ENCODE measurements around the gene VSTM2B.

The VSTM2B gene

DNA sequence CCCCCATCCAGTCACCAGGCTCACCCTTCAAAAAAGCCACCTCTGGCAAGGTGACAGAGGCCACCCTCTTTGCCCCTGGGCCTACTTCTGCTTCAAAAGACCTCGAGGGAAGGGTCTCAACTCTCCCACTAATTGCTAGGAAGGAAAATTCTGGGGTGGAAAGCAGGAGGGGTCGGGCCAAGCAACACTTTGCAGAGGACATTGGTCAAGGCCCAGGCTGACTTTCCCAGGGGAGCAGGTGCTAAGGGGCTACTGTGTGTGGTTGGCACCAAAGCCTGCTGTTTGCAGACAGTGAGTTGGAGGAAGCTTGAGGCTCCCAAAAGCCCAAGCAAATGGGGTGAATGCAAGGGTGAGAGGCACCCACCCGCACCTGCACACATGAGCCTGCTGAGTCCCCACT is 28.6 kb upstream of the VSTM2B start:
- no peak for DNase-seq

DNA sequence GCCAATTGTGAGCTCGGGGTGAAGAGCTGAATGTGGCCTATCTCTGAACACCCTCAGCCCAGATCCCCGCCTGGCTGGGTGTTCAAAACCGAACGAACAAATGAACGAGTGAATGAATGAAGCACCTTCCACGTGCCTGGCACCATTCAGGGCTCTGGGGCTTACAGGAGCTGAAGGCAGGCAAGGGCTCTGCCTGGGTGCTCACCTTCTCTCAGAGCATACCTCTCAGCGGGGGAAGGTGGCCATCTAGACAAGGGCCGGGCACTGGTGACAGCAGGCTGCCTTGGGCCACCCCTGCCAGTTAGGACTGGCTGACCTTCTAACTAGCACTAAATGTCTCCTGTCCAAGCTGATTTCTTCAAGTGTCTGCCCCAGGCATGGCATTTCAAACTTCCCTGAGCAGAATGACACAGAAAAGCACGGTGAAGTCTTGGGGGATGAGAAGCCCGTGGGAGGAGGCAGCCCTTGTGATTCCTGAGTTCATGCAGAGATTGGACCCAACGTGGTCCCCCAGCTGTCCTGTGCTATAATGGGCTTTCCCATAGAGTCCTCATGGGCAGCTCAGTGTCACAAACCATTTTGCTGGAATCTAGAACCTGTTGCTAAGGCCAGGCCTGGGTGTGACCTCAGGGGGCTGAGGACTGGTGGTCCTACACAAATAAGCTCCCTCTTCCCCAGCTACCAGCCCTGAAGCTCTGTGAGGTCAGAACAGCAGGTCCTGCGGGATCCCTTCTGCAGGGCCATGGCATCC is 27.9 kb upstream of the VSTM2B start:
- no peak for DNase-seq

DNA sequence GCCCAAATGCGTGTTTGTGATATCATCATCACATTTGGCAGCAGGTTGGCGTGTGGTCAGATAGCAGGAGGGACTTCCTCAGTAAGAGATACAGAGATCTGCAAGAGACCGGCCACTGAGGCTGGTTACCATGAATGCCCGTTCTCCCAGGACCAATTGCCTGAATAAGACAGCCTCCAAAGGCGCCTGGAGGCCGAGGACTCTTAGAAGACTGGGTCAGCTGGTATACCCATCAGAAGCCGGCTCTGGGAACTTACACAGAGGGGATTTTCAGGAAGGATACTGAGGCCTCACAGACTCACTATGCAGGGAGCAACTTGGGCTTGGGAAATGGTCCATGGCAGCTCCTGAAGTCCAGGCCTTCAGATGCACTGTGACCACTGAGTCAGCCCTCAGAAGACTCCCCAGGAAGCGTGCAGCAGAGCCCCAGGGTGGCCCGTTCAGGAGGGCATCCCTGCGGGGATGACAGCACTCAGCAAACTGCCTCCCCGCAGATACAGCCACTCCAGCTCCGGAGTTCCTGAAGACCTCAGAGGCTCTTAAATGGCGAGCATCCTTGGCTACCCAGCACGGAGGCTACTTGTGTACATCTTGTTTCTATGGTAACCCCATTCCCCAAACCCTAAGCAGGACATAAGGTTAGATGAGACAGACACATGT is 26.4 kb upstream of the VSTM2B start:
- no peak for DNase-seq

DNA sequence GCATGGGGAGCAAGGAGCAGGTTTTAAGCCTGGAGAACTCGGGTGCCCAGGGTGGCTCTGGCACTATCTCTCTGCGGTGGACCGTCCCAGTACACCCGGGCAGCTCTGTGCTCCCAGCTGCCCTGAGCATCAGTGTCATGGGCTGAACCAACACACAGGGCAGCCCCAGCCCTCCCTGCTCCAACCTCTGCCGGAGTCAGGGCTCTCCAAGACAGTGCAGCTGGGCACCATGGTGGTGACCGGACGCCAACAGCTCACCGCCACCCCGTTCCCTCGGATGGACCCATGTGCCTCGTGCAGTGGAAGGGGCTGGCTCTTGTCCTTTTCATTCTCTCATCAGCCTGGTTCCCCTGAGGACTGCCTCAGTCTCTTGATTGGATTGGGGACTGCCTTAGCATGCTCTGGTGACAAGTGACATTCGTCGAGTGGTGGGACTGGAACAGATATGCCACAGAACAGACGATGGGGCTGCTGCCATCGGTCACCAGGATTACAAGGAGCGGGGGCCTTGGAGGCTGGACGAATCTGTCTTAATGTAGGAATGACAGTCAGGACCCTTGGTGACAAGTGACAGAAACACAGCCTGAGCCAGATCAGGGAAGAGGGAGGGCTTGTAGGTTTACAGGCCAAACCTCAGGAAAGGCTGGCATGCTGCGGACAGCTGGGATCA is 25.7 kb upstream of the VSTM2B start:
- DNase-seq: no peak

DNA sequence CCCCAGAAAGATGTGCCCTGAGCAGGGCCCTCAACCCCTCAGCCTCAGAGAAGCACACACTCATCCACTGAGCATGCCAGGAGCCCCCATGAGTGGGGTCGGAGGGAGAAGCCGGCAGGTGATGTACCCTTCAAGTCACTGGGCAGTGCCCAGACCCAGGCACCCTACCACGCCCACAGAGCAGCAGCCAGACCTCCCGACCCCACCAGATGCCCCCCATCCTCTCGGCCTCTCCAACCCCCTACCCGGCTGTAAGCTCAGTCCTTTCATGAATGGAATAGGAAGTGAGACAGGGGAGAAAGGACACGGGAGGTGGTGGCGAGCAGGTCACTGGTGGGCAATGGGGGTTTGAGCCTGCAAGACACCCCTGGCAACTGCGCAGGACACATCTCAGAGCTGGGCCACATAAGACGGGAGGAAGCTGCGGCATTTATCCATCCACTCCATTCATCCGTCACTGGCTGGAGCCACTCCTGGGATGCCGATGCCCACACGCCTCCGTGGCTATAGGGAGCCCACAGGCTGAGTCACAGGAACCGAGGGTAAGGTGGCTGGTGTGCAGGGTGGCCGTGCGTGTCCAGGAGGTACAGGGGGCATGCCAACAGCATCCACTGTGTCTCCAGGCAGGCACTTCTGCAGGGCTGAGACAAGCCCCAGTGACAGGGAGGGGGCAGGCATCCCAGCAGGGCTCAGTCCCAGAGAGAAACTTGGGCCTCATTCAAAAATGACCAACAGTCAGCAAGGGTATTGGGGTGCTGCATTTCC is 23.8 kb upstream of the VSTM2B start:
- DNase-seq: no peak

DNA sequence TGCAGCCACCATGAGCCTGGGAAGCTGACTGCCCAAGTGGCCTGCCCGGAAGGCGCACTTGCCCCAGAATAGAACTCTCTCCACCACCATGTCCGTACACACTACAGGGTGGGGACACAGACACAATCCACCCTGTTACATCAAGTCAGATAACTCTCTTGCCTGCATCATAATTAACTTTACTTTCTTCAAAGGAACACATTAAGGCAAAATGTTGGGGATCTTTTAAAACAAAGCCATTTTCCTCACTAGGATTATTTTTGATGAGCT is 23.3 kb upstream of the VSTM2B start:
- no peak for DNase-seq

DNA sequence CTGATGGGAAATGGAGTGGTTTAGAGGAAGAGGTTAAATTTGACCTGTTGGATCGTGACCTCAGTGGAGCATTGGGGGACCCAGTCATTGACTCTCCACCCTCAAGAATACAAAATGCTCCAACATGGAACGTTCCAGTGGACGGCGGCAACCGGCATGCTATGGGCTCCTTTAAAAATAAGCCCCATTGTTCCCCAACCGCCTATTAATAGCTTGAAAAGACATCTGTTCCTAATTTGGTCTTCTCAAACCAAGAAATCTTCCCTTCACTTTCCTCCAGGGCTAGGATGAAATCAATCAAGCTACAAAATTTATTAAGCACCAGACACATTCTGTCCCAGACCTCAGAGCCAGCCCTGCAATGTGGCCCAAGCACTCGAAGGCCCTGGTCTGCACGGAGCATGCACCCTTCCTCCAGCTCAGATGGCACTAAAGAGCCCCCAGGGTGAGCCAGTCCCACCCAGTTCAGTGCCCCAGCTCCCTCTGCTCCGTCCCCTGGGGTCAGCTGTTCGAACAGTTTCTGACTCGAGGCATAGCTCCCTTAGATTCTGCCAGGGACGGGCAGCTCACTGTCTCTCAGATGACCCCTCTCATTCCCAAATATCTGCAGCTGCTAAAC is 22.5 kb upstream of the VSTM2B start:
- DNase-seq: no peak

DNA sequence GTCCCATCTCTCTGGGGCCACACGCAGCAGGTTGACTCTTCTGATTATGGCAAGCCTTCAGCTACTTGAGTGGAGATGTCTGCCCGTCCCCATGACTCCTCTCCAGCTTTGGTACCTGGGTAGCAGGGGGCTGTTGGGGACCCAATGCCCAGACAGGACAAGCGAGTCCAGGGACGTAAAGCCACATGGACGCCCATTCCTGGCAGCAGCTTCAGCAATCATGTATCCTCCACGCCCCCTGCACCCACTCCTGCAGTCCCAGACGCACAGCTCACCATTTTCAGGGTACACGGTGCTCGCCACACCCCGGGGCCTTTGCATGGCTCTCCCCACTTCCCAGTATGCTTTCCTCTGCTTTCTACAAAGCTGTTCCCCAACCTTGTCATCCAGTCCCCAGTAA is 22.0 kb upstream of the VSTM2B start:
- DNase-seq: no peak

DNA sequence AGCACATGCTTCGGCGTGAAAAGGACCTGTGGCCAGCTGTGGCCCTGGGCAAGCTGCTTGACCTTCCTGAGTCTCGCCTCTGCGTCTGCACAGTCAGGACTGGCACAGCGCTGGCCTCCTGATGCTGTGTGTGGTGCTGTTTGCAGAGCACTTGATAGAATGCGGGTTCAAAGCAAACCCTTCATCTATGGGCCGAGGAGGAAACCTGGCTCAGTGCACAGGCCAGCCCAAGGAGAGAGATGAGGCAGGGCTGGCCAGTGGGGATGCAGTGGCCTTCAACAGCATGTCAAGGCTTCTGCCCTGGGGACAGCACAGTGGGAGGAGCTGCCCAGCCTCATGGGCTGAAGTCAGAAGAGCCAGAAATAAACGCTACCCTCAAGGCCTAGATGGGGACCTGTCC is 21.3 kb upstream of the VSTM2B start:
- DNase-seq: no peak

DNA sequence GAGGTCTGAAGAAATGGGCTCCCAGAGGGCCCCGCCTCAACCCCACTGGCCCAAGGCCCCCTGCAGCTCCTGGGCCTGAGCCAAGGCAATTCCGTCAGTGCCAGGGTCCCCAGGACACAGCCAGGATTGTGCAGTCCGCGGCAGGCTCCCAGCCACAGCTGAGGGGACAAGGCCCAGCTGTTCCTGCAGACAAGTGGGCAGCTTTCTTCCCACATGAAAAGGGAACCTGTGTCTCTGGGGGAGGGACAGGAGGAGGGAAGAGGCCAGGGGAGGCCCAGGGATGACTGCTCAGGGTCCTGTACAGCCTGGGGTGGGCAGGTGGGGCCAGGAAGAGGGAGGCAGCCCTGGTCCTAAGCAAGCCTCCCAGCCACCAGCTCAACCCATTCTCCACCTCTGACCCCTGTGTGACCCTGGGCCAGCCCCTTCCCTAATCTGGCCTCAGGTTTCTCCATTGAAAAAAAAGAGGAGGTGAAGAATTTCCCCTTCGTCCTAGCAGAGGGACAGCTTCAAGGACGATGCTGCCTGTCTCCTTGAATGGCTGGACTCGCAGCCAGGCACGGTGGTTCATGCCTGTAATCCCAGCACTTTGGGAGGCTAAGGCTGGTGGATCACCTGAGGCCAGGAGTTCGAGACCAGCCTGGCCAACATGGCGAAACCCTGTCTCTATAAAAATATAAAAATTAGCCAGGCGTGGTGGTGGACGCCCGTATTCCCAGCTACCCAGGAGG is 20.5 kb upstream of the VSTM2B start:
- DNase-seq: no peak

DNA sequence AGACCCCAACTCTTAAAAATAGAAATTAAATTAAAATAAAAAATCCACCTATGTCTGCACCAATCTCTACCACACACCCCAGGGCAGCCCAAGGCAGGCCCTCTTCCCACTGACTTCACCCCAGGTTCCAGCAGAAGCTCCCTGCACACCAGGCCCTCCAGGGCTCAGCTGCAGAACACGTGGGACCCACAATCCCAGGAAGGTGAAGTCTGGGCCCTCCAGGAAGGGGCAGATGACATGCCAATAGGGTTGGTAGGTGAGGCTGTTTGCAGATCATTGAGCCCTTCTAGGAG is 19.2 kb upstream of the VSTM2B start:
- no peak for DNase-seq

DNA sequence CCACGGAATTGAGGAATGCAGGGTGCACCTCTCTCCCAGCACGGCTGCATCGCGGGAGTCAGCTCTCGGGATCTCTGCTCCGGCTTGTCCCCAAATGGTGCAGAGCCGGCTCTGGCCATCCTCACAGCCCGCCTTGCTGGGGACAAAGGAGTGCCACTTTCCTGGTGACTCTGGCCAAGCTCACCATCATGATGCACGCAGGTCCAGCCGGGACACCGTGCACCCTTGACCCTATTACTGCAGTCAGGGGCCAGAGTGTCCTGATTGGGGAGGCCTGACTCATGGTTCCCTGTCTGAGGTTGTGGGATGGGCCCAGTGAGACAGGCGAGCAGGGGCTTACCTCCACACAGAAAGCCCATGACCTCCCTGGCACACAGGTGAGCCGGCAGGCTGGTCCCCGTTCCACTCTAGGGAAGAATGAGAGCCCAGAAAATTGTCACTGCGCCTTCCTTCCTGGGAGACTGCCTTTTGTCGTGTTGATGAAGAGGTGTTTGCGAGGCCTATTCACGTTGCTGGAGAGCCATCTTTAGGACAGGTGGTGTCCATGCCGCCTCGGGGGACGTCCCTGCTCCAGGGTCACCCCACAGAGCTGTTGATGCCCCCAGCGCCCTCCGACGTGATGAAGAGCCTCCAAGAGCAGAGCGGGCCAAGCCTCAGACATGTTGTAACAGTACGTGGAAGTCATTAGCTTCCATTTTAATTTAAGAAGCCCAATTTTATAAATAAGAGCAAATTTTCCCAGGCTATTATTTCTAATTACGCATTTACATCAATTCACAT is 18.5 kb upstream of the VSTM2B start:
- no peak for DNase-seq

DNA sequence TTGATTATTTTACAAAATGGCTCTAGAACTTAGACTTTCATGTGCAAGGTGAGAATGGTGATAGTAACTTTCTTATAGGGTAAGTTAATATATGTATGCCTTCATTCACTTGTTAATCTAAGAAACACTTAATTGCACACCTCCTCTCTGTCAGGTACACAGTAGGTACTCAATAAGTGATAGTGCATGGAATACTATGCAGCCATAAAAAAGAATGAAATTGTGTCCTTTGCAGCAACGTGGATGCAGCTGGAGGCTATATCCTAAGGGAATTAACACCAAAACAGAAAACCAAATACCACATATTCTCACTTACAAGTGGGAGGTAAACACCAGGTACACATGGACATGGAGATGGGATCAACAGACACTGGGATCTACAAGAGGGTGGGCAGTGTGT is 17.6 kb upstream of the VSTM2B start:
- DNase-seq: no peak

DNA sequence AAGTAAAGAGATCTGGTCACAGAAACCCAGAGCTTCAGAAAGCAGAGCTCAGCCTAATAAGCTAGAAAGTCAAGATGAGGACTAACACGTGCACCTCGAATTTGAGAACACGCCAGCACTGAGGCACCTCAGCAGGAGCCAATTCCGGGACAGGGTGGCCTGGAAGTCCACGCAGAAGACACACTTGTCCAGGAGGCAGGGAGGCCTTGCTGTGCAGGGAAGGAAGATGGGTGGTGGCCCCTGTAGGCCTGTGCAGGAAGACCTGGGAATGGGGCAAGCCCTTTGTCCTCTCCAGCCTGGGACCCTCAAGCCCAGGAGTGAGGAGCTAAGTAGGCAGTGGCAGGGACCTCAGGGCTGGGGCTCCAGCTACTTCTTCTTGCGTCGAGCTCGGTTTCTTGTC is 16.3 kb upstream of the VSTM2B start:
- no peak for DNase-seq

DNA sequence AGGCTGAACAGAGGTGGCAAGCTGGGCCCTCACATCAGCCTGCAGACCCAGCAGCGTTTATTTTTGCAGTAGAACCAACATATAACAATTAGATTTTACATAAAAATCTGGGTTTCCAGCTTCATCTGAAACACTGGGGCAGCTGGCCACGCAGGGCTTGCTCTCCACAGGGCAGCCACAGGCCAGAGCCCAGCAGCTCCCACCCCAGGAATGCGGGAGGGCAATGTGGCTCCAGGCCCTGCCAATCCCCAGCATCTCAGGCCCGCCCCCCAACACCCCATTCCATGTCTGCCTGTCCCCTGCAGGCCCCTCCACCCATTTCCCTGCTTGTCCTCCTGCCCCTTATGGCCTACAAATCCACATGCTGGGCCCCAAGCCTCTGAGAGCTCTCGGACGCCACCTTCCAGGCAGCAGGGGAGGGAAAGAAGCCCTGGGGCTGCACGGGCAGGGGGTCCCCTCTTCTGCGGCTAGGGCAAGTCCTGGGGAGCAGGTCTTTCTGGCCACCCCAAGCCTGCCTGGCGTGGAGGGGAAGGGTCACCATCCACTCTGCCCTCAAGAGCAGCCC is 15.0 kb upstream of the VSTM2B start:
- no peak for DNase-seq

DNA sequence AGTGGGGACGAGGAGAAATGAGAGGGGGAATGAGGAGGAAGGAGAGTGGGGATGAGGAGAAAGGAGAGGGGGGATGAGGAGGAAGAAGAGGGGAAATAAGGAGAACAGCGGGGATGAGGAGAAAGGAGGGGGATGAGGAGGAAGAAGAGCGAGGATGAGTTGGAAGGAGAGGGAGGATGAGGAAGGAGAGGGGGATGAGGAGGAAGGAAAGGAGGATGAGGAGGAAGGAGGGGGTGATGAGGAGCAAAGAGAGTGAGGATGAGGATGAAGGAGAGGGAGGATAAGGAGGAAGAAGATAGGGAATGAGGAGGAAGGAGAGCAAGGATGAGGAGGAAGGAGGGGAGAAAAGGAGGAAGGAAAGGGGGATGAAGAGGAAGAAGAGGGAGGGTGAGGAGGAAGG is 14.0 kb upstream of the VSTM2B start:
- no peak for DNase-seq

DNA sequence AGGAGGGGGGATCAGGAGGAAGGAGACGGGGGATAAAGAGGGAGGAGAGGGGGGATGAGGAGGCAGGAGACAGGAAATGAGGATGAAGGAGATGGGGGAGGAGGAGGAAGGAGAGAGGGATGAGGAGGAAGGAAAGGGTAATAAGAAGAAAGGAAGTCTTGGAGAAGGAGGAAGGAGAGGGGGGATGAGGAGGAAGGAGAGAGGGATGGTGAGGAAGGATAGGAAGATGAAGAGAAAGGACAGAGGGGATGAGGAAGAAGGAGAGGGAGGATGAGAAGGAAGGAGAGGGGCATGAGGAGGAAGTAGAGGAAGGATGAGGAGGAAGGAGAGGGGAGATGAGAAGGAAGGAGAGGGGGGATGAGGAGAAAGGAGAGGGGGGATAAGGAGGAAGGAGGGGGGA is 13.0 kb upstream of the VSTM2B start:
- DNase-seq: no peak

DNA sequence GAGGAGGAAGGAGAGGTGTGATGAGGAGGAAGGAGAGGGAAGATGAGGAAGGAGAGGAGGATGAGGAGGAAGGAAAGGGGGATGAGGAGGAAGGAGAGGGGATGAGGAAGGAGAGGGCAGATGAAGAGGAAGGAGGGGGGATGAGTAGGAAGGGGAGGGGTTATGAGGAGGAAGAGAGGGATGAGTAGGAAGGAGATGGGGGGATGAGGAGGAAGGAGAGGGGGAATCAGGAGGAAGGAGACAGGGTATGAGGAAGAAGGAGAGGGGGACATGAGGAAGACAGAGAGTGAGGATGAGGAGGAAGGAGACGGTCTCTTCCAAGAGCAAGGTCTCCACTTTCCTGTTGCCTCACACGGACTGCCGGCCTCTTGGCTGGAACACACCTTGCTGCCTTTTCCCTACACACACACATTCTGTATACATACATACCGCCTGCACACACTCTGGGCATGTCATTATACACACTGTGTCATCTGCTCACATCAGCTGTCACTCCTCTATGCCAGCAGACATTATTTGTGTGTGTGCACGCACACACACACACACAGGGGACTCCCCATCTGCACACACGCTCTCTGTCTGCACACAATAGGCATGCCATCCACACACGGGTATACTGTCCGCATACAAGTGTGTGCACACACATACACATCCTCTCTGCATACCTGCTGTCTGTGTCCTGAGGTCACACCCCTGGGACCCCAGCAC is 11.1 kb upstream of the VSTM2B start:
- no peak for DNase-seq

DNA sequence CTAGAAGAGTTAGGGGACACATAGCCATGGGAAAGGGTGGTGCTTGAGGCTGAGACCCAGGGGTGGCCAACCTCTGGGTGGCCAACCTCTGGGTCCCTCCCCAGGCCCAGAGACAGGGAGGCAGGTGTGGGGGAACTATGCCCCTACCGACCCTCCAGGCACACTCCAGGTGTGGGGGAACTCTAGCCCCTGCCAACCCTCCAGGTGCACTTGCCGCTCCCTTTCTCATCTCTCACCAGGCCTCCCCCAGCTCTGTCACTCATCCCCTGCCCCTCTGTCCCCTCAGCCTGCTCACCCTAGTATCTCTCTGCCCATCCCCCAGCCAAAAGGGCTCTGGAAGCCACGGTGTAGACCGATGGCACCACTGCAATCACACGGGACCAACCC is 10.6 kb upstream of the VSTM2B start:
- no peak for DNase-seq

DNA sequence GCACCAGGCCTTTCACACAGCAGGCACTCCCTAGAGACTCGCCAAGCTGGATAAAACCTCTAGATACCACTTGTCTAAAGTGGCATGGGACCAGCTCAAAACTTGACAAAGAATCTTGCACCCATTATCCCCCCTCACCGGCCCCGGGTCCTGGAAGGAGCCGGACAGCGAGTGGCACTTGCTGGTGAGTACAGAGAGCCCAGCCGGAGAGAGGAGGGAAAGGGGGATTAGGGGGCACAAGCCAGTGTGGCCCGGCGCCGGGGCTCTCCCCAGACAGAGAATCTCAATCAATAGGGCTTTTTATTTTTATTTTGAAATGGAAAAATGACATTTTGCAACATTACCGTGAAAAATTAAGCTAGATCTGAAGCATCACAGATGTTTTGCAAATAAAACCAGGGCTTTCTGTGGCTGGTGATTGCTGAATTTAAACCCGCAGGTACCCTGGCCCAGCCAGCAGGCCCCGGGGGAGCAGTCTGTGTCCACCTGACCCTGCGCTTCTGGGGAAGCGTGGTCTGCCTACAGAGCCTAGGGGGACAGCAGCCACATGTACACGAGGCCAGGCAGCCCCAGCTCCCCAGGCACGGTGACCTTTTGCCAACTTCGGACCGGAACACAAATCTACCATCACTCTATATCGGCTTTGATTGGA is 10.0 kb upstream of the VSTM2B start:
- no peak for DNase-seq

DNA sequence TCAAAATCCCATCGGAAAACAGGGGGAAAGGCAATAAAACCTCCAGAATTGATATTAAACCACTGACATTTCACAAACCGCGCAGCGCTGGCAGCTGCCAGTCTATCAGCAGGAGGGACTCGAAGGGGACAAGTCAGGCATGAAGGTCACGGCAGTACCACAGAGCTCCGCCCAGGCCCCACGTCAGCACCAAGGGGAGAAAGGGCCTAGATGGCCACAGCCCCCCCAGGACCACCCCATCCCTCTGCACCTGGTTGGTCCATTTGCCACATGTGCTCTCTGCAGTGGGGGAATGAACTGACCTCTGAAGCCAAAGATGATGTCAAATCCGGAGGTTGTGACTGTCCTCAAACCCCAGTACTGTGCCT is 9.5 kb upstream of the VSTM2B start:
- DNase-seq: no peak
